Fibroblast of pulmonary artery (primary cell): Measurements from ENCODE around the gene LZTR1.

Experiments used
- DNase-seq: peaks from one replicate; pipeline ENCODE4 v3.0.0-alpha.2; 2010; ENCODE audit warnings: low read depth
- H3K4me3 ChIP-seq: replicated peaks from 2 replicates; pipeline ENCODE4 v1.5.1; 2011; ENCODE audit warnings: low read depth, mild to moderate bottlenecking, control low read depth, low read length, moderate library complexity
- CTCF ChIP-seq: IDR thresholded peaks from 2 replicates; pipeline ENCODE4 v1.5.1; 2011; ENCODE audit warnings: mild to moderate bottlenecking, control low read depth, low read length, inconsistent platforms; ENCODE audit errors: missing control alignments

The LZTR1 gene

DNA sequence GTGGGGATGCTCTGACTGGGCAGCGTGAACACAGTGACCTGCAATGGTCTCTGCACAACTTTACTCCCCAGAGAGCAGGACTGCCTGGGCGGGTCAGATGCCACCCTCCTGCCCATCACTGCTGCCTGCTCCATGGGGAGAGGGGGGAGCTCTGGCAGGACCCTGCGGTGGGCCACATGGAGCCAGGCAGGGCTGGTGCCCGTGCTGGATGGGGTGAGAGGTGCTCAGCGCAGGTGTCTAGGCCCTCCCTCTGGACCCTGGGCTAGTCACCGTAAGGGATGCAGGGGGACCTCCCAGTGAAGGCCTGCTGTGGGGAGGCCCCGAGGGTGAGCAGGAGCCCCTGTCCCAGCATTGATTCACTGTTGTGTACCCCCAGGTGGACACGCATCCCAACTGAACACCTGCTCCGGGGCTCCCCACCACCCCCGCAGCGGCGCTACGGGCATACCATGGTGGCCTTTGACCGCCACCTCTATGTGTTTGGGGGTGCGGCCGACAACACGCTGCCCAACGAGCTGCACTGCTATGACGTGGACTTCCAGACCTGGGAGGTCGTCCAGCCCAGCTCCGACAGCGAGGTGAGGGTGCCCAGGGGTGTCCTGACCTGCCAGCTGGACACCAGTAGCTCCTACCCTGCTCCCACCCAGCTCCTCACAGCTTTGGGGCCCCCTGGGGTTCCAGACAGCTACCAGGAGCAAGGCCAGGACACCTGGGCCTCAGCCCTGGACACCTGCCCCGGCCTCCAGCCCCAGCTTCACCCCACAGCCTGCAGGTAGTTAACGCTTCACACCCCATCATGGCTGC is 9.4 kb downstream of the LZTR1 start:
- DNase-seq = no peak
- no peak for TF ChIP-seq CTCF
- H3K4me3 ChIP-seq = no peak overlapping the region

DNA sequence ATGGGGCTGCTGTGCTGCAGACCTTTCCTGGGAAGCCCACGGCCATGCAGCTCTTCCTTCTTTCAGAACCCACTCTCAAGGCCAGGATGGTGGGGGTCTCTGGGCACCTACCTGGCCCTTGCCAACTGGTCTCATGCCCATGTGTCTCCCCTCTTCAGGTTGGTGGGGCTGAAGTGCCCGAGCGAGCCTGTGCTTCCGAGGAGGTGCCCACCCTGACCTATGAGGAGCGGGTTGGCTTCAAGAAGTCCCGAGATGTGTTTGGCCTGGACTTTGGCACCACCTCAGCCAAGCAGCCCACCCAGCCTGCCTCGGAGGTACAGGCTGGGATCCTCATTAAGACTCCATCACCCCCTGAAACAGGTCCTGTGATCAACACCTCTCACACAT is 10.0 kb downstream of the LZTR1 start:
- H3K4me3 ChIP-seq = no peak overlapping the region
- DNase-seq = no peak
- TF ChIP-seq CTCF = no peak

GRCh38 chr22:20992456-20993303 is 10.6 kb downstream of the LZTR1 start:
- no peak overlapping the region for H3K4me3 ChIP-seq
- no peak for TF ChIP-seq CTCF
- DNase-seq = no peak

DNA sequence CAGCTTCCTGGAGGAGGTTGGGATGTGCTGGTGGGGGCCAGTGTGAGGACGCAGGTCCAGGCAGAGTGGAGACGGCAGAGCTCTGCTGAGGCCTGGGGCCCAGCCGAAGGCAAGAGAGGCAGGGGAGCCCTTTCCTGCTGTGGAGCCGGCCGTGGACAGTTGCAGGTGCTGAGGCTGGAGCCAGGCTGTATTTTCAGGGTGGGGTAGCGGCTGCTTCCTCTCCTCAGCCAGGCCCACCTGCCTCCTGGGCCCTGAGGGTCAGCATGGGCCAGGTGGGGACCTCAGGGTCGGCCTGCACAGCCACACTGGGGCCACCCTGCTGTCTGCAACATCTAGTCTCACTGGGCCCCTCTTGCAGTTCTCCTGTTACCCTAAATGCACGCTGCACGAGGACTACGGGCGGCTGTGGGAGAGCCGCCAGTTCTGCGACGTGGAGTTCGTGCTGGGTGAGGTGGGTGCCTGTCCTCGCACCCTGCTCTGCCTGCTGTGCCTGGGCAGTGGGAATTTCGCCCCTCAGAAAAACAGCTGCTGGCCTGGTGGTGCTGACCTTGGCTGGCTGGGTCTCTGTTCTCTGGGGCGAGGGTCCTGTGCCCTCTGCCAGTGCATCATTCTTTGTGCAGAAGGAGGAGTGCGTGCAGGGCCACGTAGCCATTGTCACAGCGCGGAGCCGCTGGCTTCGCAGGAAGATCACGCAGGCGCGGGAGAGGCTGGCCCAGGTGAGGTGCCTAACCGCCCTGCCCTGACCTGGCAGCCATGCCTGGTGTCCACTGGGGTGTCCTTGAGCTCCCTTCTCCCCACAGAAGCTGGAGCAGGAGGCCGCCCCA is 11.4 kb downstream of the LZTR1 start:
- no peak for DNase-seq
- no peak overlapping the region for H3K4me3 ChIP-seq
- TF ChIP-seq CTCF = no peak

DNA sequence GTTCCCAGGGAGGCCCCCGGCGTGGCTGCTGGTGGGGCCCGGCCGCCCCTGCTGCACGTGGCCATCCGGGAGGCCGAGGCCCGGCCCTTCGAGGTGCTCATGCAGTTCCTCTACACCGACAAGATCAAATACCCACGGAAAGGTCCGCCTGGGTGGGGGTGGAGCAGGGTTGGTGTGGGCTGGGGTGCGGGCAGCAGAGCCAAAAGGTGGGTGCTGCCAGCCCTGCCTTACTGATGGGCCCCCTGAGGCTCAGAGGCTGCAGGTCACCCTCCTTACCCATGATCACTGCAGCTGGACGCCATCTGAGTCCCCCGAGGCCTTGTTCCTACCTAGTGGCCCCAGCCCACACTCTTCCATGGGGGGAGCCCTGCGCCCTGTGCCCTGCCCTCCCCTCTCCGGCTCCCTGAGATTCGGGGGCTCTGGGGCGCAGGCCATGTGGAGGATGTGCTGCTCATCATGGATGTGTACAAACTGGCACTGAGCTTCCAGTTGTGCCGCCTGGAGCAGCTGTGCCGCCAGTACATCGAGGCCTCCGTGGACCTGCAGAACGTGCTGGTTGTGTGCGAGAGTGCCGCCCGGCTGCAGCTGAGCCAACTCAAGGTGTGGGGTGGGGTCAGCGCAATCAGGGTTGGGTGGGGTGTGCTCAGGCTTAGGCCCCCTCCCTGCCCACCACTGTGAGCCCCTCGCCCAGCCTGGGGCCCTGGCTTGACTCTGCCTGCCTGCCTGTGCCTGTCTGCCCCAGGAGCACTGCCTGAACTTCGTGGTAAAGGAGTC is 12.2 kb downstream of the LZTR1 start:
- no peak for TF ChIP-seq CTCF
- no peak for DNase-seq
- no peak overlapping the region for H3K4me3 ChIP-seq

GRCh38 chr22:20994902-20995241 is 12.8 kb downstream of the LZTR1 start:
- no peak for DNase-seq
- no peak overlapping the region for H3K4me3 ChIP-seq
- TF ChIP-seq CTCF = no peak
